Osteoblast (primary cell): ENCODE results near the gene DHRS9. TPM values are rescaled to one million over a fixed set of nuclear protein-coding genes. Genes with fewer than 3 reads are reported as not detected.

Experiments used
- DNase-seq: peaks from one replicate; pipeline ENCODE4 v3.0.0; 2011; ENCODE audit warnings: low spot score, mixed read lengths; ENCODE audit not compliant: insufficient read length; ENCODE audit errors: missing footprints
- H2AFZ ChIP-seq: 2 replicates; pipeline ENCODE4 v1.6.0; 2011; ENCODE audit warnings: mild to moderate bottlenecking, low read length
- H3K27ac ChIP-seq: 2 replicates; pipeline ENCODE4 v1.5.1; 2011; ENCODE audit warnings: mild to moderate bottlenecking, low read depth, low read length, moderate library complexity
- H3K27me3 ChIP-seq: 2 replicates; pipeline ENCODE4 v1.6.0; 2012; ENCODE audit warnings: mild to moderate bottlenecking, control low read depth, inconsistent platforms, low read length, moderate library complexity; ENCODE audit not compliant: insufficient read depth
- H3K36me3 ChIP-seq: 2 replicates; pipeline ENCODE4 v1.5.1; 2011; ENCODE audit warnings: mild to moderate bottlenecking, low read length, control low read depth, moderate library complexity; ENCODE audit not compliant: insufficient read depth
- H3K4me1 ChIP-seq: 2 replicates; pipeline ENCODE4 v1.5.1; 2011; ENCODE audit warnings: mild to moderate bottlenecking, low read length, control low read depth, moderate library complexity; ENCODE audit not compliant: insufficient read depth
- H3K4me2 ChIP-seq: 2 replicates; pipeline ENCODE4 v1.6.0; 2011; ENCODE audit warnings: mild to moderate bottlenecking, low read length; ENCODE audit not compliant: insufficient read depth
- H3K4me3 ChIP-seq: fragments of 200-600 bp; sonication (generic); 3 replicates; pipeline ENCODE4 v1.5.1; 2012; ENCODE audit warnings: mild to moderate bottlenecking, low read length, inconsistent platforms; ENCODE audit not compliant: insufficient read depth
- H3K79me2 ChIP-seq: 2 replicates; pipeline ENCODE4 v1.6.0; 2012; ENCODE audit warnings: mild to moderate bottlenecking, low read length, control low read depth, inconsistent platforms; ENCODE audit not compliant: insufficient read depth
- H3K9me3 ChIP-seq: 2 replicates; pipeline ENCODE4 v1.5.1; 2011; ENCODE audit warnings: low read depth, low read length, control low read depth
- H4K20me1 ChIP-seq: 2 replicates; pipeline ENCODE4 v1.6.0; 2012; ENCODE audit warnings: mild to moderate bottlenecking, low read length, control low read depth; ENCODE audit not compliant: insufficient read depth
- CTCF ChIP-seq: IDR thresholded peaks from 2 replicates; pipeline ENCODE4 v1.5.1; 2011; ENCODE audit warnings: mild to moderate bottlenecking, low read depth, low read length, moderate library complexity; ENCODE audit errors: extremely low read depth
- total RNA-seq: library from RNA; depleted of rRNA; stranded (reverse); fragments of >200 nt; gene quantifications from 2 replicates; pipeline ENCODE4 v1.2.3, GENCODE V29; 2012

DHRS9 gene
- total RNA-seq, 1 donor, result not detected

DNA sequence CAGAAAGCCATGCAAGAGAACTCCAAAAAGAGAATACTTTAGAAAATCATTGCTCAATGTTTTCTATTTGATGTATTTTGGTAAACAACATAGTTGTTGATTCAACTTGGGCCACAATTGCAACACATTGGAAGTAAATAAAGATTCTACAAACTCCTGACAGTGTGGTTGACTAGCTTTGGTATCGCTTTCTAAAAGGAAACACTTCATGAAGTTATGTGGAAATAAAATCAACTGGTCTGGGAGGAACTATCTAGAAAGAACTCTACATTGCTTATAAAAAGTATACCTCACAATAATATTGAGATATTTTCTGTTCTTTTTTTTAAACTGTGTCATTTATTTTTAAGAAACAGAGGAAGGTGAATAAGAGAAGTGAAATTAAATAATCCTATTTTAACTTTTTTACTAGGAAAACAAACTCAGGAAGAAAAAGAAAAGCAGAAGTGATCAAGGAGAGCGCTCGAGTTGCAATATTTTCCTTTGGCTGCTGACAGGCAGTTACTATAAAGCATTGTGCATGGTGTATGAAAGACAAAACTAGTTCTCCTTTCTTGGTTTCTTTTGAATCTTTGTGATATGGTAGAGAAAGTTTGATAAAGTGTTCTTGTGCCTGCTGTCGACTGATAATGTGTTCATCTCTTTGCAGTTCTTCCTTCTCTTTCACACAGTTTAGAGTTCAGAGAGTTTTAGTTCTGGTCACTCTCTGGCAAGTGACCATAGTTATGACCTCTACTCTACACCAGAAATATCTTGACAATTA, 3.0 kb downstream of the DHRS9 start:
- Histone ChIP-seq H3K36me3 (no peaks in the 10 kb centered on the region), H3K4me1 (peaks cover 32% of the 10 kb centered on the region), H3K27ac (no peak overlapping the region), H3K4me3 (no peak overlapping the region), H3K4me2 (no peak overlapping the region), H3K27me3 (no peaks in the 10 kb centered on the region), H2AFZ (no peak overlapping the region), H4K20me1 (no peaks in the 10 kb centered on the region), H3K9me3 (no peaks in the 10 kb centered on the region), H3K79me2 (no peaks in the 10 kb centered on the region)
- TF ChIP-seq CTCF, result no peak
- no peak for DNase-seq

DNA sequence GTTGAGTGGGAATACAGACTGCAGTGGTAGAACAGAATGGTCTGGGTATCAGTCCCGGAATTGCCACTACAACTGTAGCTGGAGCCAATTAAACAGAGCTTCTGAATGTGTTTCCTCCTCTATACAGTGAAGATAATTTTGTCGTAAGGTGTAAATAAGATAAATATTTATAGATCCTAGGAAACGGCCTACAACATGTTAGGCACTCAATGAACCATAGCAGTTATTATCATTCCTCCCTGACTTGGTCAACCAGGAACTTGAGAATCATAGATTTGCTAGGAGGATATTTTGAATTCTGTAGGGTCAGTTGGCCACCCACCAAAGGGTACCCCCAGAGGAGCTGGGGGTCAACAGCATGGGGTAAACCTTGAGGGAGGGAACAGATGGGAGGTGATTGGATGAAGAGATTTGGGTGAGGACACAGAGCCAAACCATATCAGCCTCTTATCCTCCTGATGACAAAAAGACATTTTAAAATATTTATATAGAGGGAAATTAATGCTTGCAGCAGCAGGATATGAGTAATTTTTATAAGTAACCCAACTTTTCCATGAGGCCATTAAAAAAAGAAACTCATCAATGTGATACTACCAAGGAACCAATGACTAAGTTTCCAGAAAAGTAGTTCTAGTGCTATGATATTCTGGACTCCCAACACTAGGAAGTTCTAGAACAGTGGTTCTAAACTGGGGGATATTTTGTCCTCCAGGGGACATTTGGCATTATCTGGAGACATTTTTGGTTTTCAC, 4.0 kb downstream of the DHRS9 start:
- Histone ChIP-seq H2AFZ (no peak overlapping the region), H3K27ac (peak overlapping the region; percentile 59), H3K36me3 (no peaks in the 10 kb centered on the region), H3K4me1 (peaks cover 42% of the 10 kb centered on the region), H3K4me3 (no peak overlapping the region), H4K20me1 (no peaks in the 10 kb centered on the region), H3K79me2 (no peaks in the 10 kb centered on the region), H3K9me3 (no peaks in the 10 kb centered on the region), H3K27me3 (no peaks in the 10 kb centered on the region), H3K4me2 (no peak overlapping the region)
- DNase-seq, result no peak
- TF ChIP-seq CTCF, result no peak

- H3K9me3 ChIP-seq, result no peaks in the 10 kb centered on the region
- H3K4me3 ChIP-seq, result no peak overlapping the region
- H3K36me3 ChIP-seq, result no peaks in the 10 kb centered on the region
- H3K4me2 ChIP-seq, result no peak overlapping the region
- TF ChIP-seq CTCF, result no peak
- H3K79me2 ChIP-seq, result no peaks in the 10 kb centered on the region
- H3K4me1 ChIP-seq, result peaks cover 39% of the 10 kb centered on the region
- no peaks in the 10 kb centered on the region for H4K20me1 ChIP-seq
- no peak overlapping the region for H2AFZ ChIP-seq
- peak overlapping the region; percentile 59 for H3K27ac ChIP-seq
- no peak for DNase-seq
- H3K27me3 ChIP-seq, result no peaks in the 10 kb centered on the region
Observed at GRCh38 chr2:169073963-169074751, 4.8 kb downstream of the DHRS9 start.
